ENCODE data around the gene GLIS1. TPM values are rescaled to one million over a fixed set of nuclear protein-coding genes. Genes with fewer than 3 reads are reported as not detected.

GLIS1 gene
- total and polyA plus RNA-seq, 2 experiments from 2014 or later: 0.77 to 0.95 TPM

GRCh38 chr1:53505401-53505800 lies 233.6 kb downstream of the GLIS1 start:
- Histone ChIP-seq H3K27ac (no peak overlapping the region), H3K4me1 (ENCODE audit: low read depth) (peaks cover 20% of the 10 kb centered on the region), H3K4me3 (no peak overlapping the region), H3K36me3 (no peaks in the 10 kb centered on the region), H3K27me3 (no peaks in the 10 kb centered on the region), H3K9me3 (ENCODE audit: low read depth) (no peaks in the 10 kb centered on the region)
- no peak for DNase-seq (ENCODE audit: low read depth in 1 of 2, low spot score in 1 of 2)
- no peak for TF ChIP-seq CTCF (IDR thresholded peaks at IDR 0.05; ENCODE audit: low read depth, low read length)

GRCh38 chr1:53504901-53505300 lies 234.1 kb downstream of the GLIS1 start:
- Histone ChIP-seq H3K4me3 (no peak overlapping the region), H3K27me3 (no peaks in the 10 kb centered on the region), H3K9me3 (ENCODE audit: low read depth) (no peaks in the 10 kb centered on the region), H3K36me3 (no peaks in the 10 kb centered on the region), H3K4me1 (ENCODE audit: low read depth) (peaks cover 20% of the 10 kb centered on the region), H3K27ac (no peak overlapping the region)
- TF ChIP-seq CTCF (IDR thresholded peaks at IDR 0.05; ENCODE audit: low read depth, low read length): no peak
- no peak for DNase-seq (ENCODE audit: low read depth in 1 of 2, low spot score in 1 of 2)

GRCh38 chr1:53503433-53504217 lies 235.3 kb downstream of the GLIS1 start:
- no peak overlapping the region for H3K27ac ChIP-seq

GRCh38 chr1:53502641-53503432 lies 236.1 kb downstream of the GLIS1 start:
- H3K4me1 ChIP-seq (ENCODE audit: low read depth): peaks cover 16% of the 10 kb centered on the region
- DNase-seq (ENCODE audit: low read depth in 1 of 2, low spot score in 1 of 2): peak in 1 of 2 donors; percentile 49
- no peak overlapping the region for H3K4me3 ChIP-seq
- H3K27me3 ChIP-seq: no peaks in the 10 kb centered on the region
- no peak for TF ChIP-seq CTCF (IDR thresholded peaks at IDR 0.05; ENCODE audit: low read depth, low read length)
- H3K9me3 ChIP-seq (ENCODE audit: low read depth): no peaks in the 10 kb centered on the region
- no peak overlapping the region for H3K27ac ChIP-seq
- no peaks in the 10 kb centered on the region for H3K36me3 ChIP-seq

More at GRCh38 chr1:53503433-53504217, 235.3 kb downstream of the GLIS1 start:
- Histone ChIP-seq H3K9me3 (ENCODE audit: low read depth) (no peaks in the 10 kb centered on the region), H3K27me3 (no peaks in the 10 kb centered on the region), H3K4me1 (ENCODE audit: low read depth) (peaks cover 16% of the 10 kb centered on the region), H3K4me3 (no peak overlapping the region), H3K36me3 (no peaks in the 10 kb centered on the region)
- TF ChIP-seq CTCF (IDR thresholded peaks at IDR 0.05; ENCODE audit: low read depth, low read length): no peak
- DNase-seq (ENCODE audit: low read depth in 1 of 2, low spot score in 1 of 2): no peak

- Histone ChIP-seq H3K4me1 (ENCODE audit: low read depth) (peaks cover 16% of the 10 kb centered on the region), H3K36me3 (no peaks in the 10 kb centered on the region), H3K27me3 (no peaks in the 10 kb centered on the region), H3K4me3 (no peak overlapping the region), H3K9me3 (ENCODE audit: low read depth) (no peaks in the 10 kb centered on the region), H3K27ac (no peak overlapping the region)
- TF ChIP-seq CTCF (IDR thresholded peaks at IDR 0.05; ENCODE audit: low read depth, low read length): no peak
- no peak for DNase-seq (ENCODE audit: low read depth in 1 of 2, low spot score in 1 of 2)
These were observed 237.6 kb downstream of the GLIS1 start for GRCh38 chr1:53501065-53502005.

All from cardiac muscle cell (in vitro differentiated cells and primary cell).